VCaP (cell line): ENCODE measurements around the gene KANSL1L.

Experiments
- H3K27ac ChIP-seq: fragments of 450-650 bp; 2 replicates; pipeline ENCODE4 v1.5.1; 2017
- TF ChIP-seq, protein P1 (sequence below): fragments of 450-650 bp; conservative IDR thresholded peaks from 2 replicates; pipeline ENCODE4 v1.5.1; 2017; ENCODE audit warnings: mild to moderate bottlenecking, moderate library complexity

KANSL1L gene

DNA sequence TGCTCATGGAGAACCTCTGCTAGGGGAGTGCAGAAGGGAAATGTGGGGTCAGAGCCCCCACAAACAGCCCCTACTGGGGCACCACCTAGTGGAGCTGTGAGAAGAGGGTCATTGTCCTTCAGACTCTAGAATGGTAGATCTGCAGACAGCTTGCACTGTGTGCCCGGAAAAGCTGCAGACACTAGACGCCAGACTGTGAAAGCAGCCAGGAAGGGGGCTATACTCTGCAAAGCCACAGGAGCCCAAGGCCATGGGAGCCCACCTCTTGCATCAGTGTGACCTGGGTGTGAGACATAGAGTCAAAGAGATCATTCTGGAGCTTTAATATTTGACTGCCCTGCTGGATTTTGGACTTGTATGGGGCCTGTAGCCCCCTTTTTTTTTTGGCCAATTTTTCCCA, 107.9 kb downstream of the KANSL1L start:
- TF ChIP-seq, protein P1, sequence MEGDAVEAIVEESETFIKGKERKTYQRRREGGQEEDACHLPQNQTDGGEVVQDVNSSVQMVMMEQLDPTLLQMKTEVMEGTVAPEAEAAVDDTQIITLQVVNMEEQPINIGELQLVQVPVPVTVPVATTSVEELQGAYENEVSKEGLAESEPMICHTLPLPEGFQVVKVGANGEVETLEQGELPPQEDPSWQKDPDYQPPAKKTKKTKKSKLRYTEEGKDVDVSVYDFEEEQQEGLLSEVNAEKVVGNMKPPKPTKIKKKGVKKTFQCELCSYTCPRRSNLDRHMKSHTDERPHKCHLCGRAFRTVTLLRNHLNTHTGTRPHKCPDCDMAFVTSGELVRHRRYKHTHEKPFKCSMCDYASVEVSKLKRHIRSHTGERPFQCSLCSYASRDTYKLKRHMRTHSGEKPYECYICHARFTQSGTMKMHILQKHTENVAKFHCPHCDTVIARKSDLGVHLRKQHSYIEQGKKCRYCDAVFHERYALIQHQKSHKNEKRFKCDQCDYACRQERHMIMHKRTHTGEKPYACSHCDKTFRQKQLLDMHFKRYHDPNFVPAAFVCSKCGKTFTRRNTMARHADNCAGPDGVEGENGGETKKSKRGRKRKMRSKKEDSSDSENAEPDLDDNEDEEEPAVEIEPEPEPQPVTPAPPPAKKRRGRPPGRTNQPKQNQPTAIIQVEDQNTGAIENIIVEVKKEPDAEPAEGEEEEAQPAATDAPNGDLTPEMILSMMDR = no peak
- H3K27ac ChIP-seq = no peak overlapping the region

DNA sequence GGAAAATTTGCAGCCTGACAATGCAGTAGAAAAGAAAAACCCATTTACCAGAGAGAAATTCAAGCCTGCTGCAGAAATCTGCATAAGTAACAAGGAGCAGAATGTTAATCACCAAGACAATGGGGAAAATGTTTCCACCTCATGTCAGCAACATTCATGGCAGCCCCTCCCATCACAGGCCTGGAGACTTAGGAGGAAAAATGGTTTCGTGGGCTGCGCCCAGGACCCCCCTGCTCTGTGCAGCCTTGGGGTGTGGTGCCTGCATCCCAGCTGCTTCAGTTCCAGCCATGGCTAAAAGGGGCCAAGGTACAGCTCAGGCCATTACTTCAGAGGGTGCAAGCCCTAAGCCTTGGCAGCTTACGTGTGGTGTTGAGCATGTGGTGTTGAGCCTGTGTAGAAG, 115.4 kb downstream of the KANSL1L start:
- TF ChIP-seq, protein P1 = no peak

DNA sequence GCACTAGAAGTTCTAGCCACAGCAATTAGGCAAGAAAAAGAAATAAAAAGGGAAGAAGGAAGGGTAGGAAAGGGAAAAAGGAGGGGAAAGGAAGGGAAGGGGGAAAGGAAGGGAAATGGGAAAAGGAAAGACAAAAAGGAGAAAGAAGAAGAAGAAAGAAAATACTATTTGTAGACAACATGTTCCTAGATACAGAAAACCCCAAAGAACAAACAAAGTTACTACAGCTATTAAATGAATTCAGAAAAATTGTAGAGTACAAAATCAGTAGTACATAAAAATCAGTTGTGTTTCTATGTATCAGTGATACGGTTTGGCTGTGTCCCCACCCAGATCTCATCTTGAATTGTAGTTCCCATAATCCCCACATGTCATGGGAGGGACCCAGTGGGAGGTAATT, 116.5 kb downstream of the KANSL1L start:
- TF ChIP-seq, protein P1 = no peak
- H3K27ac ChIP-seq = no peak overlapping the region

More for the DNA sequence above, 115.4 kb downstream of the KANSL1L start:
- no peak overlapping the region for H3K27ac ChIP-seq

DNA sequence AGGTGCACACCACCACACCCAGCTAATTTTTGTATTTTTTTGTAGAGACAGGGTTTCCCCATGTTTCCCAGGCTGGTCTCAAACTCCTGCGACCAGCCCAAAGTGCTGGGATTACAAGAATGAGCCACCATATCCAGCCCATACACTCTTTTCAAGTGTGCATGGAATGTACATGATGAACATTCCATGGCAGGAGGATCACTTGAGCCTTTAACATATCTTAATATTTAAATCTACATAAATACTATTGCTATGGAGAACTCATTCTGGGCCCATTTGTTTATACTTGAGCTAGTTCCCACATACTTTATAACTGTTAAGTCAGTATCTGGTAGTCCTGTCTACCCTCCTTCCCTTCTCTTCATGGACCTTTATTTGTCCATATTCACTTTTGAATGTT, 120.3 kb downstream of the KANSL1L start:
- TF ChIP-seq, protein P1 = no peak
- no peak overlapping the region for H3K27ac ChIP-seq

DNA sequence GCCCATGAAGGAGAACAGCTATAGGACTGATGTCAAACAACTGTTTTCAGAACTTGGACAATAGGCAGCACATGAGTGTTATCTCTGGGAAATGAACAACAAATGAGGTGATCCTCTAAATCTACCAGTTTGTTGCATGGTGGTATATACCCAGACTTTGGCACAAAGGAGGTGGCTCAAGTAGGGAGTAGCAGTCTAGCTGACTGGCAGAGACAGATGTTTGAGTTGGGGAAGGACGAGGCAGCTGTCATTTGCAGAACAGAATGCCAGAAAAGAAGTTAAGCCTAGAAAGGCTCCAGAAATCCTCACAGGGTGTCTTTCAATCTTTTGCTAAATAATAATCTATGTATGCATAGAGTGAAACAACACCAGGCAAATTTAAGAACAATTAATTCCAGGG, 121.4 kb downstream of the KANSL1L start:
- TF ChIP-seq, protein P1 = no peak
- H3K27ac ChIP-seq = no peak overlapping the region

DNA sequence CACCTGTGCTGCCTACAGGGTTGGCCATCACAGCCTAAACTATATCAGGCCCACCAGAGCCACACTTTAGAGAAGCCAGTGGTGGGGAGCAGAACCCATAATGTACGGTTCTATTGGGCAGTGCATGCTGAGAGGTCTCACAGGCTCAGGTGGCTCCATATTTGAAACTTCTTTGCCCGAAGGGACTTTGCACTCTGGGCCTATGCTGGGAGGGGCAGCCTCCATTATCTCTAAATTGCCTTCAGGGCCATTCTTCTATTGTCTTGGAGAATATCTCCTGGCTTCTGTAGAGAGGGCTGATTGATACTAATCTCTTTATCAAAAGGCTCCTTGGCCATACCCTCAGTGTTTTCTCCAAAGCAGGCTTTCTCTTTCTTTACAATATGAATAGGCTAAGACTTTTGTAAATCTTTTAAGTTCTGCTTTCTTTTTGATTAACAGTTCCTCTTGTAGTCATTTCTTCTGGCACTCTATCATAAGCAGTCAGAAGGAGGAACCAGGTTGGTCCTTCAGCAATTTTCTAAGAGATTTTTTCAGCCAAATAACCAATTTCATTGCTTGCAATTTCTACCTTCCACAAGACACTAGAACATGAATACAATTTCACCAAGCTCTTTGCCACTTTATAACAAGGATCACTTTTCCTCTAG, 124.2 kb downstream of the KANSL1L start:
- H3K27ac ChIP-seq = no peak overlapping the region
- TF ChIP-seq, protein P1 = no peak

DNA sequence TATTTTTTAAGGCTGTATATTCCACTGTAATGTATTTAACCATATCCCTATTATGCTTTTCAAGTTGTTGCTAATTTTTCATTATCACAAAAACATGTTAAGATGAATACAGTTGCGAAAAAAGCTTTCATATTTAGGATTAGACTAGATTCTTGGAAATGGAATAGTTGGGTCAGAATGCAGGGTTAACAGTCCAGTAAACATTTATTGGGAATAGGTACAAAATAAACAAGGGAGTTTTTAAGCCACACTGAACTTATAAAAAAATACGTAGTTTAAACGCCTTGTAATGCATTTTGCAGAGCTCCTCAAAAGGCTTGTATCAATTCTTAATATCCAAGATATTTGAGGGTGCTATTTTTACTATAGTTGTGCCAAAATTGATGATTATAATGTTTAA, 133.1 kb downstream of the KANSL1L start:
- TF ChIP-seq, protein P1 = no peak
- no peak overlapping the region for H3K27ac ChIP-seq
